Choroid plexus epithelial cell (primary cell): ENCODE data around the gene SLC39A6.

Experiments
- DNase-seq: peaks from one replicate; pipeline ENCODE4 v3.0.0-alpha.2; 2010; ENCODE audit warnings: low read depth
- H3K4me3 ChIP-seq: 2 replicates; pipeline ENCODE4 v1.5.1; 2011; ENCODE audit warnings: low read depth, mild to moderate bottlenecking, control low read depth, low read length, moderate library complexity
- TF ChIP-seq, protein P1 (sequence below): conservative IDR thresholded peaks from 2 replicates; pipeline ENCODE4 v1.5.1; 2011; ENCODE audit warnings: low read depth, mild to moderate bottlenecking, control low read depth, inconsistent platforms, low read length, moderate library complexity

SLC39A6 gene

DNA sequence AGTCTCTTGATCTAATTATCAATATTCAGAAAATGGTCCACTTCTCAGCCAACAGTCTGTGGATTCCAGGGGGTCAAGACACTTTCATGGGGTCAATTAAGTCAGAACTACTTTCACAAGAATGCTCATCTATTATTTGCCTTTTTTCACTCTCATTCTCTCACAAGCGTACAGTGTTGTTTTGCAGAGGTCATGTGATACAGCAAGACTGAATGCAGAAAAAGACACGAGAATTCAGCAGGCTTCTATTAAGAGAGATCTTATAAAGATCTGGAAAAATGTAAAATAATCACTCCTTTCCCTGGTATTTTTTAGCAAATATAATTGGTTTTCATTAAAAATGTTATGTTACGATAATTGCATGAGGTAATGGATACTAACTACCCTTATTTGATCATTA is 70.5 kb downstream of the SLC39A6 start:
- TF ChIP-seq, protein P1, sequence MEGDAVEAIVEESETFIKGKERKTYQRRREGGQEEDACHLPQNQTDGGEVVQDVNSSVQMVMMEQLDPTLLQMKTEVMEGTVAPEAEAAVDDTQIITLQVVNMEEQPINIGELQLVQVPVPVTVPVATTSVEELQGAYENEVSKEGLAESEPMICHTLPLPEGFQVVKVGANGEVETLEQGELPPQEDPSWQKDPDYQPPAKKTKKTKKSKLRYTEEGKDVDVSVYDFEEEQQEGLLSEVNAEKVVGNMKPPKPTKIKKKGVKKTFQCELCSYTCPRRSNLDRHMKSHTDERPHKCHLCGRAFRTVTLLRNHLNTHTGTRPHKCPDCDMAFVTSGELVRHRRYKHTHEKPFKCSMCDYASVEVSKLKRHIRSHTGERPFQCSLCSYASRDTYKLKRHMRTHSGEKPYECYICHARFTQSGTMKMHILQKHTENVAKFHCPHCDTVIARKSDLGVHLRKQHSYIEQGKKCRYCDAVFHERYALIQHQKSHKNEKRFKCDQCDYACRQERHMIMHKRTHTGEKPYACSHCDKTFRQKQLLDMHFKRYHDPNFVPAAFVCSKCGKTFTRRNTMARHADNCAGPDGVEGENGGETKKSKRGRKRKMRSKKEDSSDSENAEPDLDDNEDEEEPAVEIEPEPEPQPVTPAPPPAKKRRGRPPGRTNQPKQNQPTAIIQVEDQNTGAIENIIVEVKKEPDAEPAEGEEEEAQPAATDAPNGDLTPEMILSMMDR: no peak
- H3K4me3 ChIP-seq: no peak overlapping the region
- no peak for DNase-seq
